Gastrocnemius medialis (tissue), 4 donors: ENCODE data around the gene MBD3L1. TPM values are rescaled to one million over a fixed set of nuclear protein-coding genes. Genes with fewer than 3 reads are reported as not detected.
A peak's percentile ranks its signal among the peaks of the same experiment; 100 is the strongest.

ENCODE experiments used
- ATAC-seq, 2 donors: fragments of 150-250 bp; one replicate each; pipeline ENCODE4 v1.9.1; 2016
- DNase-seq, 2 donors: peaks; one replicate each; pipeline ENCODE4 v3.0.0-alpha.2; 2019
- H3K27ac ChIP-seq, 4 donors: fragments of 200-600 bp; sonication (generic); 1 replicate in 1 of 4; 2 replicates in 3 of 4; pipeline ENCODE4 v1.5.1; 2016 to 2018; ENCODE audit warnings: mild to moderate bottlenecking in 2 of 4, moderate library complexity in 1 of 4
- H3K27me3 ChIP-seq, 3 donors: fragments of 200-600 bp; sonication (generic) in 2 of 3; 1 replicate in 1 of 3; 2 replicates in 2 of 3; pipeline versions ENCODE4 v1.5.1 to v1.6.0; 2016 to 2019; ENCODE audit warnings: mild to moderate bottlenecking in 1 of 3, moderate library complexity in 1 of 3
- H3K36me3 ChIP-seq, 2 donors: fragments of 200-600 bp; sonication (generic) in 1 of 2; one replicate each; pipeline ENCODE4 v1.5.1; 2017 to 2018
- H3K4me1 ChIP-seq, 2 donors: fragments of 200-600 bp; sonication (generic) in 1 of 2; one replicate each; pipeline ENCODE4 v1.5.1; 2016 to 2017; ENCODE audit warnings: mild to moderate bottlenecking in 2 of 2
- H3K4me3 ChIP-seq, 4 donors: fragments of 200-600 bp; sonication (generic) in 3 of 4; 1 replicate in 1 of 4; 2 replicates in 3 of 4; pipeline ENCODE4 v1.5.1; 2016 to 2019; ENCODE audit warnings: mild to moderate bottlenecking in 2 of 4
- H3K9me3 ChIP-seq, 3 donors: fragments of 200-600 bp; sonication (generic) in 2 of 3; 1 replicate in 1 of 3; 2 replicates in 2 of 3; pipeline ENCODE4 v1.5.1; 2016 to 2019
- CTCF ChIP-seq, 5 experiments: fragments of 450-650 bp in 3 of 5; fragments of 200-600 bp in 2 of 5; sonication (generic) in 2 of 5; IDR thresholded peaks in 4 of 5; conservative IDR thresholded peaks in 1 of 5; 1 replicate in 4 of 5; 2 replicates in 1 of 5; pipeline ENCODE4 v1.5.1; 2016 to 2019; ENCODE audit warnings: antibody characterized with exemption in 5 of 5, mild to moderate bottlenecking in 3 of 5, moderate library complexity in 3 of 5
- POLR2A ChIP-seq, 2 donors: fragments of 450-650 bp; IDR thresholded peaks; one replicate each; pipeline ENCODE4 v1.6.1; 2017; ENCODE audit warnings: antibody characterized with exemption in 2 of 2, mild to moderate bottlenecking in 2 of 2, moderate library complexity in 2 of 2
- in situ Hi-C, 4 donors: fragments of 200-750 bp; cut with MboI; loops; one replicate each; pipeline versions ENCODE4 v1.15.0 to v1.8.0; 2017; ENCODE audit warnings: low sequenced_read_pairs in 4 of 4
- intact Hi-C: fragments of 100-400 bp; cut with DNase I; formaldehyde crosslinking; loops from one replicate; pipeline ENCODE4 v1.15.1; 2023; ENCODE audit warnings: low total_unique reads
- total RNA-seq, 4 donors: library from RNA; depleted of rRNA; stranded (reverse); fragments of >200 nt; gene quantifications; one replicate each; pipeline versions ENCODE4 v1.1.0 to v1.2.3, GENCODE V29; 2016

MBD3L1 gene
- total RNA-seq, 4 donors from 2014 or later = not detected

GRCh38 chr19:8814176-8814575, 18.0 kb upstream of the MBD3L1 start:
- Histone ChIP-seq H3K27ac (no peak overlapping the region), H3K36me3 (peaks cover 51 to 100% of the 10 kb centered on the region in 2 donors), H3K4me1 (no peaks in the 10 kb centered on the region), H3K9me3 (peaks cover 33 to 87% (median 45%) of the 10 kb centered on the region in 3 donors), H3K27me3 (no peaks in the 10 kb centered on the region), H3K4me3 (peak overlapping the region in 1 of 4 donors; percentile 26)
- DNase-seq (no peak), ATAC-seq (no peak)
- intact Hi-C loops (no loop called here), in situ Hi-C loops (no loop called here)
- TF ChIP-seq POLR2A (IDR thresholded peaks at IDR 0.05) (no peak), CTCF (IDR thresholded peaks at IDR 0.05 in 4 of 5, conservative IDR thresholded peaks at IDR 0.05 in 1 of 5) (no peak)

- H3K4me3 ChIP-seq = peak overlapping the region in 1 of 4 donors; percentile 23
- H3K9me3 ChIP-seq = peaks cover 27 to 71% (median 34%) of the 10 kb centered on the region in 3 donors
- H3K27me3 ChIP-seq = no peaks in the 10 kb centered on the region
- in situ Hi-C loops = no loop called here
- TF ChIP-seq CTCF (IDR thresholded peaks at IDR 0.05 in 4 of 5, conservative IDR thresholded peaks at IDR 0.05 in 1 of 5) (no peak), POLR2A (IDR thresholded peaks at IDR 0.05) (no peak)
- H3K36me3 ChIP-seq = peaks cover 42 to 100% of the 10 kb centered on the region in 2 donors
- no peak overlapping the region for H3K27ac ChIP-seq
- DNase-seq (no peak), ATAC-seq (no peak)
- no peaks in the 10 kb centered on the region for H3K4me1 ChIP-seq
- intact Hi-C loops = no loop called here
These were observed 16.4 kb upstream of the MBD3L1 start for GRCh38 chr19:8815780-8816179.

DNA sequence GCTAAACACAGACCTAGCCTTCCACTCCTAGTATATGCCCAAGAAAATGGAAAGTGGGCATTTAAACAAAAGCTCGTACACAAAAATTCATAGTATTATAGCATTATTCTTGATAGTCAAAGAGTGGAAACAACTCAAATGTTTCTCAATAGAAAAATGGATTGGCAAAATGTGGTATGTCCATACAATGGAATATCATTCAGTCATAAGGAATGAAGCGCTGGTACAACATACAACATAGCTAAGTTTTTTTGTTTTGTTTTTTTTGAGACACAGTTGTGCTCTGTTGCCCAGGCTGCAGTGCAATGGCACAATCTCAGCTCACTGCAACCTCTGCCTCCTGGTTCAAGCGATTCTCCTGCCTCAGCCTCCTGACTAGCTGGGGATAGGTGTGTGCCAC, 11.9 kb upstream of the MBD3L1 start:
- Histone ChIP-seq H3K36me3 (peaks cover 28 to 99% of the 10 kb centered on the region in 2 donors), H3K27me3 (no peaks in the 10 kb centered on the region), H3K4me3 (peak overlapping the region in 1 of 4 donors; percentile 10), H3K9me3 (peaks cover 0 to 27% (median 5%) of the 10 kb centered on the region in 3 donors), H3K27ac (no peak overlapping the region), H3K4me1 (no peaks in the 10 kb centered on the region)
- no peak for TF ChIP-seq POLR2A (IDR thresholded peaks at IDR 0.05)
- no peak for TF ChIP-seq CTCF (IDR thresholded peaks at IDR 0.05 in 4 of 5, conservative IDR thresholded peaks at IDR 0.05 in 1 of 5)
- in situ Hi-C loops = no loop called here
- ATAC-seq (no peak), DNase-seq (no peak)
- intact Hi-C loops = no loop called here

DNA sequence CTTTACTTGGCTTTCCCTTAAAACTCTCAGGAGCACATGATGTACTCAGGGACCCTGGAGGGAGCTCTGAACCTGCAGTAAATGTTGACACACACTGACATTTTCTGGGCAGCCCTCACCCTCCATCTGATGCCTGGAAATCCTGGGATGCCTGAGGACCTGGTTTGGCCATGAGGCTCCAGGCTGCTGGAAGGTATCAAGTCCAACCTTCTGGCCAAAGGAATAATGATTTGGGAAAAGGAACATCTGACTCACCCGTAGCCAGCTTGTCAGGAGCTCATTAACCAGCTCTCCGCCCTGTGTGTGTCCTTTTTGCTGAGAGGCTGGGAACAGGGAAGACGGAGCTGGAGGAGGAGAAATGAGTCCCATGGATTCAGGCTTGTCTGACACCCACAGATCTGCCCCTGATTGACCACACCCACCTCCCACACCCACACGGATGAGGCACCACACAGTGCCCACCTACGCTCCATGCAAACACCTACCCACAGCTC, 10.4 kb upstream of the MBD3L1 start:
- intact Hi-C loops = no loop called here

GRCh38 chr19:8826371-8826770, 5.8 kb upstream of the MBD3L1 start:
- H3K36me3 ChIP-seq = peaks cover 15 to 84% of the 10 kb centered on the region in 2 donors

More for the DNA sequence above, 10.4 kb upstream of the MBD3L1 start:
- Histone ChIP-seq H3K27ac (no peak overlapping the region), H3K4me1 (no peaks in the 10 kb centered on the region), H3K27me3 (no peaks in the 10 kb centered on the region), H3K36me3 (peaks cover 25 to 98% of the 10 kb centered on the region in 2 donors), H3K9me3 (peaks cover 0 to 11% (median 0%) of the 10 kb centered on the region in 3 donors), H3K4me3 (no peak overlapping the region)
- no peak for DNase-seq
- TF ChIP-seq POLR2A (IDR thresholded peaks at IDR 0.05) = no peak
- no peak for ATAC-seq
- in situ Hi-C loops = no loop called here

More at GRCh38 chr19:8826371-8826770, 5.8 kb upstream of the MBD3L1 start:
- no peaks in the 10 kb centered on the region for H3K9me3 ChIP-seq
- H3K27me3 ChIP-seq = no peaks in the 10 kb centered on the region
- H3K4me3 ChIP-seq = no peak overlapping the region
- peaks cover 6 to 9% of the 10 kb centered on the region in 2 donors for H3K4me1 ChIP-seq
- intact Hi-C loops = no loop called here
- DNase-seq (no peak), ATAC-seq (no peak)
- in situ Hi-C loops = loop anchor here in 1 of 4 donors (25.0 kb wide), 1 partner anchor 961 kb away; no protein-coding TSS in a partner anchor
- no peak for TF ChIP-seq POLR2A (IDR thresholded peaks at IDR 0.05)
- no peak for TF ChIP-seq CTCF (IDR thresholded peaks at IDR 0.05 in 4 of 5, conservative IDR thresholded peaks at IDR 0.05 in 1 of 5)
- no peak overlapping the region for H3K27ac ChIP-seq
